ENCODE measurements around the gene TNFRSF12A.
"Not testable (repeated sequence)": the region's sequence is repeated elsewhere in the genome, so short reads cannot be mapped to it uniquely, and the experiment has no call there.

TNFRSF12A gene

GRCh38 chr16:3054965-3055733 lies 35.0 kb downstream of the TNFRSF12A start:
- TF ChIP-seq CTCF (IDR thresholded peaks at IDR 0.05; ENCODE audit: low read depth, low read length): no peak
- no peak for DNase-seq (ENCODE audit: extremely low read depth, low read depth)

- DNase-seq (ENCODE audit: extremely low read depth, low read depth): not testable (repeated sequence)
Observed at GRCh38 chr16:3055734-3056115, 35.6 kb downstream of the TNFRSF12A start.

- DNase-seq (ENCODE audit: extremely low read depth, low read depth): no peak
- no peak for TF ChIP-seq CTCF (IDR thresholded peaks at IDR 0.05; ENCODE audit: low read depth, low read length)
Observed at GRCh38 chr16:3056336-3057180, 36.4 kb downstream of the TNFRSF12A start.

- no peak for DNase-seq (ENCODE audit: extremely low read depth, low read depth)
- no peak for TF ChIP-seq CTCF (IDR thresholded peaks at IDR 0.05; ENCODE audit: low read depth, low read length)
Observed at GRCh38 chr16:3057181-3058138, 37.3 kb downstream of the TNFRSF12A start.

GRCh38 chr16:3058139-3059030 lies 38.2 kb downstream of the TNFRSF12A start:
- TF ChIP-seq CTCF (IDR thresholded peaks at IDR 0.05; ENCODE audit: low read depth, low read length): no peak
- no peak for DNase-seq (ENCODE audit: extremely low read depth, low read depth)

- DNase-seq (ENCODE audit: extremely low read depth, low read depth): peak; percentile 65
- TF ChIP-seq CTCF (IDR thresholded peaks at IDR 0.05; ENCODE audit: low read depth, low read length): peak; percentile 46
Observed at GRCh38 chr16:3059041-3059722, 39.0 kb downstream of the TNFRSF12A start.

All from AG09319 (cell line).